SK-N-SH treated with all-trans-retinoic acid at 6 μM for 48 hours (cell line): Measurements from ENCODE around the gene FEN1.

Experiments
- ATAC-seq: fragments of 200-7000 bp; cut with Tn5 transposase; 3 replicates; pipeline ENCODE4 v1.9.1; 2020; ENCODE audit warnings: mild to moderate bottlenecking, moderate library complexity
- ARNTL ChIP-seq: fragments of 450-650 bp; formaldehyde crosslinking; IDR thresholded peaks from 2 replicates; pipeline ENCODE4 v1.5.0; 2020; ENCODE audit warnings: low read depth, mild to moderate bottlenecking, moderate library complexity, borderline replicate concordance
- CREB5 ChIP-seq: fragments of 250-450 bp; sonication (Bioruptor Pico); IDR thresholded peaks from 2 replicates; pipeline ENCODE4 v1.5.1; 2020; ENCODE audit warnings: low read depth, mild to moderate bottlenecking, moderate library complexity
- CSRNP3 ChIP-seq: fragments of 250-450 bp; sonication (Bioruptor Pico); IDR thresholded peaks from 2 replicates; pipeline ENCODE4 v1.5.1; 2021; ENCODE audit warnings: mild to moderate bottlenecking, moderate library complexity
- ESRRG ChIP-seq: fragments of 250-450 bp; sonication (Bioruptor Pico); IDR thresholded peaks from 2 replicates; pipeline ENCODE4 v1.6.1; 2021; ENCODE audit warnings: mild to moderate bottlenecking
- GLIS3 ChIP-seq: fragments of 250-450 bp; sonication (Bioruptor Pico); IDR thresholded peaks from 2 replicates; pipeline ENCODE4 v1.5.0; 2020; ENCODE audit warnings: mild to moderate bottlenecking, moderate library complexity
- ISL1 ChIP-seq: fragments of 250-450 bp; sonication (Bioruptor Pico); IDR thresholded peaks from 2 replicates; pipeline ENCODE4 v2.1.2; 2022; ENCODE audit warnings: mild to moderate bottlenecking, moderate library complexity
- OSR1 ChIP-seq: fragments of 250-450 bp; sonication (Bioruptor Pico); IDR thresholded peaks from 2 replicates; pipeline ENCODE4 v1.8.0; 2022; ENCODE audit warnings: moderate library complexity, mild to moderate bottlenecking, inconsistent platforms
- PATZ1 ChIP-seq: fragments of 250-450 bp; sonication (Bioruptor Pico); IDR thresholded peaks from 2 replicates; pipeline ENCODE4 v1.8.0; 2020; ENCODE audit warnings: mild to moderate bottlenecking, moderate library complexity, borderline replicate concordance
- PPARA ChIP-seq: fragments of 250-450 bp; sonication (Bioruptor Pico); IDR thresholded peaks from 2 replicates; pipeline ENCODE4 v1.5.0; 2020; ENCODE audit warnings: mild to moderate bottlenecking, borderline replicate concordance
- RARB ChIP-seq: fragments of 250-450 bp; sonication (Bioruptor Pico); IDR thresholded peaks from 2 replicates; pipeline ENCODE4 v1.8.0; 2021; ENCODE audit warnings: mild to moderate bottlenecking, moderate library complexity
- SNAI2 ChIP-seq: fragments of 250-450 bp; sonication (Bioruptor Pico); IDR thresholded peaks from 2 replicates; pipeline ENCODE4 v1.5.0; 2020; ENCODE audit warnings: mild to moderate bottlenecking, moderate library complexity
- TCF4 ChIP-seq: fragments of 250-450 bp; sonication (Bioruptor Pico); IDR thresholded peaks from 2 replicates; pipeline ENCODE4 v1.8.0; 2021; ENCODE audit warnings: mild to moderate bottlenecking, moderate library complexity, borderline replicate concordance
- TOX ChIP-seq: fragments of 250-450 bp; sonication (Bioruptor Pico); IDR thresholded peaks from 2 replicates; pipeline ENCODE4 v1.8.0; 2021; ENCODE audit warnings: mild to moderate bottlenecking, moderate library complexity, borderline replicate concordance
- ZC3H10 ChIP-seq: fragments of 250-450 bp; sonication (Bioruptor Pico); IDR thresholded peaks from 2 replicates; pipeline ENCODE4 v1.5.1; 2021; ENCODE audit warnings: mild to moderate bottlenecking, moderate library complexity
- ZFP3 ChIP-seq: fragments of 250-450 bp; sonication (Bioruptor Pico); IDR thresholded peaks from 2 replicates; pipeline ENCODE4 v1.5.0; 2020; ENCODE audit warnings: mild to moderate bottlenecking, moderate library complexity
- ZFP30 ChIP-seq: fragments of 450-650 bp; formaldehyde crosslinking; IDR thresholded peaks from 2 replicates; pipeline ENCODE4 v1.5.0; 2022; ENCODE audit warnings: mild to moderate bottlenecking, moderate library complexity
- ZNF565 ChIP-seq: fragments of 450-650 bp; formaldehyde crosslinking; conservative IDR thresholded peaks from 2 replicates; pipeline ENCODE4 v1.5.0; 2020; ENCODE audit warnings: low read depth, mild to moderate bottlenecking, moderate library complexity
- ZNF70 ChIP-seq: fragments of 450-650 bp; formaldehyde crosslinking; IDR thresholded peaks from 2 replicates; pipeline ENCODE4 v1.5.0; 2020; ENCODE audit warnings: mild to moderate bottlenecking, moderate library complexity
- TF ChIP-seq, protein P1 (sequence below): fragments of 250-450 bp; sonication (Bioruptor Pico); IDR thresholded peaks from 2 replicates; pipeline ENCODE4 v1.5.0; 2020; ENCODE audit warnings: mild to moderate bottlenecking, moderate library complexity
- TF ChIP-seq, protein P2 (sequence below): fragments of 250-450 bp; sonication (Bioruptor Pico); IDR thresholded peaks from 2 replicates; pipeline ENCODE4 v1.8.0; 2021; ENCODE audit warnings: low read depth, mild to moderate bottlenecking, moderate library complexity, borderline replicate concordance

FEN1 gene

DNA sequence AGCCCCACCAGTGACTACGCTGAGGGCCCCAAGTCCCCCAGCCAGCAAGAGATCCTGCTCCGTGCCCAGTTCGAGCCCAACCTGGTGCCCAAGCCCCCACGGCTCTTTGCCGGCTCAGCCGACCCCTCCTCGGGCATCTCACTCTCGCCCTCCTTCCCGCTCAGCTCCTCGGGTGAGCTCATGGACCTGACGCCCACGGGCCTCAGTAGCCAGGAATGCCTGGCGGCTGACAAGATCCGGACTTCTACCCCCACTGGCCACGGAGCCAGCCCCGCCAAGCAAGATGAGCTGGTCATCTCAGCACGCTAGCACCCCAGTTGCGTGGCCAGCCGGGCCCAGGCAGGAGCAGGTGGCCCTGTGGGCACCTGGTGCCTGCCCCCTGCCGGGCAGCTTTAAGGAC lies 48.5 kb upstream of the FEN1 start:
- no peak for ATAC-seq
- TF ChIP-seq ZNF70 (CRISPR knock-in tag) (no peak), ESRRG (CRISPR knock-in tag) (no peak), RARB (no peak), ZFP3 (no peak), GLIS3 (CRISPR knock-in tag) (no peak), OSR1 (CRISPR knock-in tag) (no peak), SNAI2 (CRISPR knock-in tag) (no peak), ARNTL (no peak), CSRNP3 (CRISPR knock-in tag) (no peak), PPARA (CRISPR knock-in tag) (no peak), ISL1 (CRISPR knock-in tag) (no peak), CREB5 (no peak), ZNF565 (CRISPR knock-in tag) (no peak), PATZ1 (CRISPR knock-in tag) (no peak)
- TF ChIP-seq, protein P1, sequence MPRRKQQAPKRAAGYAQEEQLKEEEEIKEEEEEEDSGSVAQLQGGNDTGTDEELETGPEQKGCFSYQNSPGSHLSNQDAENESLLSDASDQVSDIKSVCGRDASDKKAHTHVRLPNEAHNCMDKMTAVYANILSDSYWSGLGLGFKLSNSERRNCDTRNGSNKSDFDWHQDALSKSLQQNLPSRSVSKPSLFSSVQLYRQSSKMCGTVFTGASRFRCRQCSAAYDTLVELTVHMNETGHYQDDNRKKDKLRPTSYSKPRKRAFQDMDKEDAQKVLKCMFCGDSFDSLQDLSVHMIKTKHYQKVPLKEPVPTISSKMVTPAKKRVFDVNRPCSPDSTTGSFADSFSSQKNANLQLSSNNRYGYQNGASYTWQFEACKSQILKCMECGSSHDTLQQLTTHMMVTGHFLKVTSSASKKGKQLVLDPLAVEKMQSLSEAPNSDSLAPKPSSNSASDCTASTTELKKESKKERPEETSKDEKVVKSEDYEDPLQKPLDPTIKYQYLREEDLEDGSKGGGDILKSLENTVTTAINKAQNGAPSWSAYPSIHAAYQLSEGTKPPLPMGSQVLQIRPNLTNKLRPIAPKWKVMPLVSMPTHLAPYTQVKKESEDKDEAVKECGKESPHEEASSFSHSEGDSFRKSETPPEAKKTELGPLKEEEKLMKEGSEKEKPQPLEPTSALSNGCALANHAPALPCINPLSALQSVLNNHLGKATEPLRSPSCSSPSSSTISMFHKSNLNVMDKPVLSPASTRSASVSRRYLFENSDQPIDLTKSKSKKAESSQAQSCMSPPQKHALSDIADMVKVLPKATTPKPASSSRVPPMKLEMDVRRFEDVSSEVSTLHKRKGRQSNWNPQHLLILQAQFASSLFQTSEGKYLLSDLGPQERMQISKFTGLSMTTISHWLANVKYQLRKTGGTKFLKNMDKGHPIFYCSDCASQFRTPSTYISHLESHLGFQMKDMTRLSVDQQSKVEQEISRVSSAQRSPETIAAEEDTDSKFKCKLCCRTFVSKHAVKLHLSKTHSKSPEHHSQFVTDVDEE: no peak

DNA sequence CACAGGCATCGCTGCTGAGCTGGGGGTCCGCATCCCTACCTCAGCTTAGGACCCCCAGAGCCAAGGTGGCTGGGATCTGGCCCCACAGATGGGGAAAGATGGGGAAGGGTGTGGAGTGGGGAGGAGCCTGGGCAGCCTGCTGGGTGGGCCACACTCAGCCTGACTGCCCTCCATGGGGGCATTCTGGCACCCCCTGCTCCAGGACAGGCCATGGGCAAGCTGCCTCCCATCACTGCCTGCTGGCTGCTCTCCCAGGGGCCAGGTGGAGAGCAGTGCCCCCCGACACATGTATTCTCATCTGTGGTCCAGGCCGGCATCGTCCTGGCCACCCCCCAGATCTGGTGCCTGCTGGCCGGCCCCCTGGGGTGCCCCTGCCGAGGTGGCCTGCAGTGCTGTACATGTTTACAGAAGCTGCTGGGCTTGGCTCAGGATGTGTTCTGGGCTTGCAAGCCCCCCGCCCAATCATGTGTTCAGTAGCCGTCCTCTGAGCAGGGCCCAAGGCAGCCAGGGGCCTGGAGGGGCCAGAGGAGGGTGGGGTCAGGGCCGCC lies 48.0 kb upstream of the FEN1 start:
- ATAC-seq: no peak
- TF ChIP-seq PPARA (CRISPR knock-in tag) (no peak), ZNF565 (CRISPR knock-in tag) (no peak), RARB (no peak)
- TF ChIP-seq, all 23 proteins: peak for 0

DNA sequence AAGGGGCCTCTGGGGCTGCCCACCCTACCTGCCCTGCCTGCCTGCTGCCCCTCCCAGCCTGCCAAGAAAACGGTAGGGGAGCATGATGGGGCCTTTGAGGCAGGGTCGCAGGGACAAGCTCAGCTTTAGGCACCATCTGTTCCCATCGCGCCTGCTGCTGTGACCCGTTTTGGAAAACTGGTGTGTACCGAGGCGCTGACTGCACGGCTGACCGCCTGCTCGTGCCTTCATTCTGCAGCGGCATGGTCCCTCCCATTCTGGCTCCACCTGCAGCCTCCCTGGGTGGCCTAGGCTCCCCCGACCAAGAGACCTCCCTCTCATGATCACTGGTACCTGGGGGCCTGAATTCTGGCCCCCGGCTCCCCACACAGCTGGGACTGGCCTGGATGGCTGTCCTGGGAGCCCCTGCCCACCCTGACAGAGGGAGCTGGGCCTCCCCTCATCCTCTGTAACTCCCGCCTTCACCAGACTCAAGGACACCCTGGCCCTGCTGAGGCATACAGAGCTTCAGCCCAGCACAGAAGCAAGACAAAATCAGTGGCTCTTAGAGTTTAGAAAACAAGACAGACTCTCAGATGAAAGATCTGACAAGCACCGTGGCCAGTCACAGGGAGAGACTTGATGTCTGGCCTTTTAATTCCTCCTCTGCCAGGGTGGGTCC lies 46.8 kb upstream of the FEN1 start:
- ATAC-seq: no peak
- no peak for TF ChIP-seq ZC3H10 (CRISPR knock-in tag)
- no peak for TF ChIP-seq RARB
- TF ChIP-seq TOX: no peak
- no peak for TF ChIP-seq GLIS3 (CRISPR knock-in tag)
- no peak for TF ChIP-seq ZFP30 (CRISPR knock-in tag)
- TF ChIP-seq OSR1 (CRISPR knock-in tag): no peak
- no peak for TF ChIP-seq ZFP3
- TF ChIP-seq TCF4 (CRISPR knock-in tag): no peak
- TF ChIP-seq ARNTL: no peak
- no peak for TF ChIP-seq CSRNP3 (CRISPR knock-in tag)
- no peak for TF ChIP-seq ZNF70 (CRISPR knock-in tag)
- TF ChIP-seq, protein P2, sequence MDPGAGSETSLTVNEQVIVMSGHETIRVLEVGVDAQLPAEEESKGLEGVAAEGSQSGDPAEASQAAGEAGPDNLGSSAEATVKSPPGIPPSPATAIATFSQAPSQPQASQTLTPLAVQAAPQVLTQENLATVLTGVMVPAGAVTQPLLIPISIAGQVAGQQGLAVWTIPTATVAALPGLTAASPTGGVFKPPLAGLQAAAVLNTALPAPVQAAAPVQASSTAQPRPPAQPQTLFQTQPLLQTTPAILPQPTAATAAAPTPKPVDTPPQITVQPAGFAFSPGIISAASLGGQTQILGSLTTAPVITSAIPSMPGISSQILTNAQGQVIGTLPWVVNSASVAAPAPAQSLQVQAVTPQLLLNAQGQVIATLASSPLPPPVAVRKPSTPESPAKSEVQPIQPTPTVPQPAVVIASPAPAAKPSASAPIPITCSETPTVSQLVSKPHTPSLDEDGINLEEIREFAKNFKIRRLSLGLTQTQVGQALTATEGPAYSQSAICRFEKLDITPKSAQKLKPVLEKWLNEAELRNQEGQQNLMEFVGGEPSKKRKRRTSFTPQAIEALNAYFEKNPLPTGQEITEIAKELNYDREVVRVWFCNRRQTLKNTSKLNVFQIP (CRISPR knock-in tag): no peak
- TF ChIP-seq, all 23 proteins: peak for 0
